A673 (cell line): ENCODE results near the gene CHKA. TPM values are rescaled to one million over a fixed set of nuclear protein-coding genes. Genes with fewer than 3 reads are reported as not detected.

Experiments used
- BruUV-seq: library from RNA; stranded (reverse); fragments of 400-500 nt; replicated peaks from 2 replicates; lab custom pipeline; 2021; lab: Mats Ljungman, UMichigan
- CTCF ChIA-PET: fragments of 300-600 bp; sonication (Branson Sonifier 250); formaldehyde crosslinking; loops from one replicate; lab custom pipeline; 2022; ENCODE audit warnings: antibody characterized with exemption; lab: Charles Lee
- POLR2A ChIA-PET: fragments of 300-600 bp; sonication (Branson Sonifier 250); formaldehyde crosslinking; loops from one replicate; lab custom pipeline; 2022; ENCODE audit warnings: antibody characterized with exemption; ENCODE audit not compliant: low non-redundant PET; lab: Charles Lee
- DNase-seq: peaks from one replicate; pipeline ENCODE4 v3.0.0-alpha.2; 2015; ENCODE audit warnings: low spot score
- H3K27ac ChIP-seq: fragments of 200-600 bp; sonication (generic); 2 replicates; pipeline ENCODE4 v1.5.1; 2016; ENCODE audit warnings: mixed run types, low read depth, mild to moderate bottlenecking, mixed read lengths, antibody characterized with exemption, low read length; ENCODE audit not compliant: poor library complexity, severe bottlenecking
- H3K27me3 ChIP-seq: fragments of 200-600 bp; sonication (generic); replicated peaks from 2 replicates; pipeline ENCODE4 v1.6.1; 2017; ENCODE audit warnings: mixed run types, low read depth, mild to moderate bottlenecking, mixed read lengths, antibody characterized with exemption, low read length; ENCODE audit not compliant: insufficient read depth, poor library complexity
- H3K36me3 ChIP-seq: fragments of 200-600 bp; sonication (generic); 2 replicates; pipeline ENCODE4 v1.6.1; 2016; ENCODE audit warnings: mixed run types, mild to moderate bottlenecking, mixed read lengths, antibody characterized with exemption, low read length; ENCODE audit not compliant: insufficient read depth, poor library complexity, severe bottlenecking
- H3K4me1 ChIP-seq: fragments of 200-600 bp; sonication (generic); 2 replicates; pipeline ENCODE4 v1.6.1; 2017; ENCODE audit warnings: mixed run types, mild to moderate bottlenecking, mixed read lengths, antibody characterized with exemption, low read length; ENCODE audit not compliant: insufficient read depth, poor library complexity, severe bottlenecking
- H3K4me3 ChIP-seq: fragments of 200-600 bp; sonication (generic); 2 replicates; pipeline ENCODE4 v1.5.1; 2016; ENCODE audit warnings: low read depth, mixed run types, mild to moderate bottlenecking, mixed read lengths, low read length; ENCODE audit not compliant: poor library complexity, severe bottlenecking
- H3K9me3 ChIP-seq: fragments of 200-600 bp; sonication (generic); 2 replicates; pipeline ENCODE4 v1.6.1; 2016; ENCODE audit warnings: mixed run types, low read depth, mild to moderate bottlenecking, mixed read lengths, antibody characterized with exemption, low read length; ENCODE audit not compliant: poor library complexity, severe bottlenecking
- EZH2 ChIP-seq: fragments of 200-600 bp; sonication (generic); IDR thresholded peaks from 2 replicates; pipeline ENCODE4 v1.6.1; 2017; ENCODE audit warnings: borderline replicate concordance, low read depth, mild to moderate bottlenecking, mixed read lengths, antibody characterized with exemption, low read length; ENCODE audit not compliant: poor library complexity, severe bottlenecking
- intact Hi-C: fragments of 100-400 bp; cut with micrococcal nuclease; formaldehyde crosslinking; loops from one replicate; pipeline ENCODE4 v1.10.0; 2022; ENCODE audit not compliant: unreplicated experiment
- microRNA-seq: library from miRNA; unstranded; fragments of <30 nt; microRNA quantifications from one replicate; pipeline ENCODE4 v1.2.0, GENCODE V29; 2021
- total RNA-seq: library from RNA; stranded (reverse); gene quantifications from 2 replicates; pipeline ENCODE4 v1.2.3, GENCODE V29; 2021
- TF ChIP-seq, protein P1 (sequence below): fragments of 300-800, 200-600 bp; sonication (generic); conservative IDR thresholded peaks from 2 replicates; pipeline ENCODE4 v1.5.1; 2017; ENCODE audit warnings: low read depth, mild to moderate bottlenecking, antibody characterized with exemption, low read length, moderate library complexity, mixed read lengths

Gene CHKA
- total RNA-seq, 1 experiment from 2014 or later: 37.5 TPM

DNA sequence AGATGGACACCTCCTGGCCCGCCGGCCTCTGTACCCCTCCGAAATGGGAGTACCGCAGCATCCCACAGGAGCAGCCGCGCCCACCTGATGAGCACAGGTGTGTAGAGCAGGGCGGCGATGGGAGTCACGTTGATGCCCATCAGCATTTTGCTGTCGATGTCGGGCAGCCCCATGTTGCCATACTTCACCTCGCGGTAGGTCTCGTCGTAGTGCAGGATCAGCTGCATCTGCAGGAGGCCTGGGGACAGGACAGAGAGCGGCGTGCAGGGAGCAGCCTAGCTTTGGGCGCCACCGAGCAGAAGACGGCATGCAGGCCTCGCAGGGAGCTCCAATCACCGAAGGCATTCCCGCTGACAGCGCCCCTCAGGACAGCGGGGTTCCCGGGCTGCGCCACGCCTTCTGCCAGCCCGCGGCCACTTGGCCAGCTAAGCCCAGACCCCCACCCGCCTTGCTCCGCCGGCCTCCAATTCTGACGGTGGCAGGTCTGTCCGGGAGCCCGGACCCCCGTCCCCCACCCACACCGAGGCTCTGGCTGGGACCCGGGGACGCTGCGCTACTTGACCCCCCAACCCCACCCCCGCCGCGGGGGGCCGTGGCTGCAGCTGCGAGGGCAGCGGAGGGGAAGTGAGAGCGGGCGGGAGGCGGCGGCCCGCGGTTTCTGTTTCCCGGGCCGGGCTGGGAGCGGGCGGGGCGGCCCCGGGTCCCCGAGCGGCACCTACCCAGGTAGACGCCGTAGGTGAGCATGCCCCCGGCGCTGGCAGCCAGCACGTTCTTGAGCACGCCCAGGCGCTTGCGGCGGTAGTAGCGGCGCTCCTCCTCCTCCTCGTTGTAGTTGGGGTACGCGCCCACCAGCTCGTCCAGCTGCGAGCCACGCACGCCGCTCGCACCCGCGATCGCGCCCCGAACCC lies 118.0 kb downstream of the CHKA start:
- H3K4me1 ChIP-seq: peaks cover 6% of the 10 kb centered on the region
- POLR2A ChIA-PET: no interaction called here
- H3K27ac ChIP-seq: no peak overlapping the region
- H3K27me3 ChIP-seq: peaks cover 5% of the 10 kb centered on the region
- peak overlapping the region; percentile 54 for H3K4me3 ChIP-seq
- no peak for DNase-seq
- CTCF ChIA-PET: no interaction called here
- no peaks in the 10 kb centered on the region for H3K36me3 ChIP-seq
- intact Hi-C loops: loop anchor here (10.0 kb wide), 1 partner anchor 202 kb away; no protein-coding TSS in a partner anchor
- TF ChIP-seq EZH2: no peak
- TF ChIP-seq, protein P1, sequence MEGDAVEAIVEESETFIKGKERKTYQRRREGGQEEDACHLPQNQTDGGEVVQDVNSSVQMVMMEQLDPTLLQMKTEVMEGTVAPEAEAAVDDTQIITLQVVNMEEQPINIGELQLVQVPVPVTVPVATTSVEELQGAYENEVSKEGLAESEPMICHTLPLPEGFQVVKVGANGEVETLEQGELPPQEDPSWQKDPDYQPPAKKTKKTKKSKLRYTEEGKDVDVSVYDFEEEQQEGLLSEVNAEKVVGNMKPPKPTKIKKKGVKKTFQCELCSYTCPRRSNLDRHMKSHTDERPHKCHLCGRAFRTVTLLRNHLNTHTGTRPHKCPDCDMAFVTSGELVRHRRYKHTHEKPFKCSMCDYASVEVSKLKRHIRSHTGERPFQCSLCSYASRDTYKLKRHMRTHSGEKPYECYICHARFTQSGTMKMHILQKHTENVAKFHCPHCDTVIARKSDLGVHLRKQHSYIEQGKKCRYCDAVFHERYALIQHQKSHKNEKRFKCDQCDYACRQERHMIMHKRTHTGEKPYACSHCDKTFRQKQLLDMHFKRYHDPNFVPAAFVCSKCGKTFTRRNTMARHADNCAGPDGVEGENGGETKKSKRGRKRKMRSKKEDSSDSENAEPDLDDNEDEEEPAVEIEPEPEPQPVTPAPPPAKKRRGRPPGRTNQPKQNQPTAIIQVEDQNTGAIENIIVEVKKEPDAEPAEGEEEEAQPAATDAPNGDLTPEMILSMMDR: no peak
- no peaks in the 10 kb centered on the region for H3K9me3 ChIP-seq
- BruUV-seq: no TSS peak

Small RNA genes within 50 kb of the gene (microRNA-seq; reads per million reads assigned to microRNA genes)
- gene MIR4691 (1.3 reads per million), gene MIR6753 (not detected), gene MIR7113 (5.9 reads per million, percentile 19 among the genes with 10 or more reads in this experiment)

Other genes starting within 250 kb of the CHKA start
- 1.4 and 2.4 TPM in 2 replicates for gene UNC93B1, start 117.3 kb downstream of the CHKA start, total RNA-seq
- gene ALDH3B1, start 111.1 kb downstream of the CHKA start, total RNA-seq: not detected in 2 replicates
- 220 and 234 TPM in 2 replicates for gene NDUFS8, start 90.7 kb downstream of the CHKA start, total RNA-seq
- gene TCIRG1, start 82.4 kb downstream of the CHKA start, total RNA-seq: 15.0 and 18.4 TPM in 2 replicates
- gene KMT5B, start 91.9 kb upstream of the CHKA start, total RNA-seq: 35.1 and 35.4 TPM in 2 replicates
- 48.1 and 52.3 TPM in 2 replicates for gene C11orf24, start 150.6 kb upstream of the CHKA start, total RNA-seq
- gene LRP5, start 191.2 kb upstream of the CHKA start, total RNA-seq: 67.0 and 76.3 TPM in 2 replicates